Activated CD4-positive, alpha-beta T cell treated with anti-CD3 and anti-CD28 coated beads for 48 hours (primary cell): ENCODE data around the gene CYP2C19.
"Not testable (repeated sequence)": the region's sequence is repeated elsewhere in the genome, so short reads cannot be mapped to it uniquely, and the experiment has no call there.

Source experiments
- DNase-seq: peaks from one replicate; pipeline ENCODE4 v3.0.0-alpha.2; 2020

Gene CYP2C19

GRCh38 chr10:94889123-94889522 lies 126.6 kb downstream of the CYP2C19 start:
- DNase-seq: no peak

GRCh38 chr10:94890264-94891022 lies 128.0 kb downstream of the CYP2C19 start:
- DNase-seq: no peak

GRCh38 chr10:94898414-94898813 lies 135.9 kb downstream of the CYP2C19 start:
- DNase-seq: not testable (repeated sequence)

- DNase-seq: no peak
These were observed 139.6 kb downstream of the CYP2C19 start for GRCh38 chr10:94902080-94902479.

GRCh38 chr10:94902570-94902969 lies 140.1 kb downstream of the CYP2C19 start:
- DNase-seq: no peak
